HepG2 (cell line): ENCODE measurements around the gene PTTG1. TPM values are rescaled to one million over a fixed set of nuclear protein-coding genes. Genes with fewer than 3 reads are reported as not detected.

Experiments
- AKAP8 ChIP-seq: sonication (generic); formaldehyde crosslinking; IDR thresholded peaks from 2 replicates; pipeline ENCODE4 v1.5.1; 2020; ENCODE audit warnings: mild to moderate bottlenecking, missing genetic modification reagents
- CREB1 ChIP-seq, 2 experiments: fragments of 450-650 bp in 1 of 2; IDR thresholded peaks; 2 replicates each; pipeline ENCODE4 v1.6.1; 2016 to 2017; ENCODE audit warnings: control low read depth in 1 of 2, mild to moderate bottlenecking in 1 of 2, missing compliant biosample characterization in 1 of 2, missing genetic modification characterization in 1 of 2
- HNF1A ChIP-seq, 2 experiments: sonication (generic) in 1 of 2; formaldehyde crosslinking in 1 of 2; IDR thresholded peaks; 2 replicates each; pipeline versions ENCODE4 v1.4.0 to v1.6.1; 2016 to 2020; ENCODE audit warnings: borderline replicate concordance in 1 of 2, low read depth in 1 of 2, mild to moderate bottlenecking in 1 of 2, missing genetic modification reagents in 1 of 2
- IKZF1 ChIP-seq: fragments of 450-650 bp; IDR thresholded peaks from 2 replicates; pipeline ENCODE4 v1.7.1; 2016
- ISL2 ChIP-seq: sonication (generic); formaldehyde crosslinking; IDR thresholded peaks from 2 replicates; pipeline ENCODE4 v1.5.0; 2020; ENCODE audit warnings: missing genetic modification reagents
- MAX ChIP-seq: IDR thresholded peaks from 2 replicates; pipeline ENCODE4 v1.6.1; 2012; ENCODE audit warnings: inconsistent platforms
- NR2F6 ChIP-seq, 2 experiments: IDR thresholded peaks; 2 replicates each; pipeline ENCODE4 v1.6.1; 2016; ENCODE audit warnings: antibody characterized with exemption in 1 of 2, mild to moderate bottlenecking in 1 of 2
- RARA ChIP-seq: IDR thresholded peaks from 2 replicates; pipeline ENCODE4 v1.6.1; 2016; ENCODE audit warnings: missing genetic modification reagents, missing compliant biosample characterization
- SSRP1 ChIP-seq: IDR thresholded peaks from 2 replicates; pipeline ENCODE4 v1.6.1; 2016; ENCODE audit warnings: control low read depth
- TCF7 ChIP-seq: sonication (generic); IDR thresholded peaks from 2 replicates; pipeline ENCODE4 v1.6.1; 2016; ENCODE audit warnings: antibody characterized with exemption, low read depth
- THRA ChIP-seq: sonication (generic); formaldehyde crosslinking; IDR thresholded peaks from 2 replicates; pipeline ENCODE4 v1.4.0; 2020; ENCODE audit warnings: missing genetic modification reagents, borderline replicate concordance
- ZIK1 ChIP-seq: sonication (generic); formaldehyde crosslinking; IDR thresholded peaks from 2 replicates; pipeline ENCODE4 v1.5.0; 2020; ENCODE audit warnings: mild to moderate bottlenecking, low read depth, missing genetic modification reagents, borderline replicate concordance
- ZNF180 ChIP-seq: sonication (generic); formaldehyde crosslinking; IDR thresholded peaks from 2 replicates; pipeline ENCODE4 v1.4.0; 2020; ENCODE audit warnings: low read depth, missing genetic modification reagents, borderline replicate concordance
- ZNF276 ChIP-seq: sonication (generic); formaldehyde crosslinking; IDR thresholded peaks from 2 replicates; pipeline ENCODE4 v1.4.0; 2020; ENCODE audit warnings: mild to moderate bottlenecking, low read depth, missing genetic modification reagents
- ZNF451 ChIP-seq: sonication (generic); formaldehyde crosslinking; IDR thresholded peaks from 2 replicates; pipeline ENCODE4 v1.5.0; 2020; ENCODE audit warnings: mild to moderate bottlenecking, missing genetic modification reagents
- ZNF576 ChIP-seq: sonication (generic); formaldehyde crosslinking; IDR thresholded peaks from 2 replicates; pipeline ENCODE4 v1.4.0; 2020; ENCODE audit warnings: mild to moderate bottlenecking, missing genetic modification reagents
- ZNF780A ChIP-seq: sonication (generic); formaldehyde crosslinking; IDR thresholded peaks from 2 replicates; pipeline ENCODE4 v1.8.0; 2022; ENCODE audit warnings: mild to moderate bottlenecking, missing genetic modification reagents, moderate library complexity
- ZSCAN21 ChIP-seq: sonication (generic); formaldehyde crosslinking; IDR thresholded peaks from 2 replicates; pipeline ENCODE4 v1.8.0; 2022; ENCODE audit warnings: mild to moderate bottlenecking, missing genetic modification reagents, moderate library complexity, borderline replicate concordance
- ZSCAN29 ChIP-seq: sonication (generic); formaldehyde crosslinking; conservative IDR thresholded peaks from 2 replicates; pipeline ENCODE4 v1.4.0; 2020; ENCODE audit warnings: mild to moderate bottlenecking, missing genetic modification reagents
- polyA plus RNA-seq, 8 experiments: library from polyadenylated mRNA; depleted of rRNA in 3 of 8; stranded (reverse) in 7 of 8; unstranded in 1 of 8; fragments of >200 nt; fragmentation: Illumina TruSeq in 4 of 8; extraction: Trizol in 4 of 8; gene quantifications; 2 replicates each; pipeline versions ENCODE4 v1.2.1 to v1.2.3, GENCODE V29; 2011 to 2016; ENCODE audit warnings: low read depth in 4 of 8, missing spikeins in 1 of 8, mixed read lengths in 1 of 8; ENCODE audit not compliant: insufficient read depth in 1 of 8
- total RNA-seq, 5 experiments: library from RNA; depleted of rRNA; stranded (reverse); fragments of >200 nt; fragmentation: Illumina TruSeq; extraction: Trizol; gene quantifications; 2 replicates each; pipeline ENCODE4 v1.2.3, GENCODE V29; 2016; ENCODE audit warnings: low read depth in 1 of 5

PTTG1 gene
- total and polyA plus RNA-seq, 2 of the 13 experiments (the other 11 are each of a cell fraction or from before 2014, with no cell fraction given) = 102 to 161 TPM

GRCh38 chr5:160466889-160467554 is 45.4 kb downstream of the PTTG1 start (continued):
- TF ChIP-seq MAX (no peak), AKAP8 (CRISPR knock-in tag) (no peak), ZSCAN21 (CRISPR knock-in tag) (peak; percentile 56; the same call in 1 of the 2 replicates), THRA (CRISPR knock-in tag) (peak; percentile 60; the same call in 1 of the 2 replicates), ZNF780A (CRISPR knock-in tag) (0 out of 2 replicates have a peak, but pooled peaks have one; percentile 12), ZSCAN29 (CRISPR knock-in tag) (no peak), NR2F6 (IDR thresholded peaks at IDR 0.05) (peak; percentile 54), NR2F6 (CRISPR knock-in tag; IDR thresholded peaks at IDR 0.05) (peak; percentile 38; the same call in 1 of the 2 replicates), TCF7 (peak; percentile 70), ZNF576 (no peak), ZNF451 (CRISPR knock-in tag) (0 out of 2 replicates have a peak, but pooled peaks have one; percentile 15), CREB1 (IDR thresholded peaks at IDR 0.05) (no peak), CREB1 (CRISPR knock-in tag; IDR thresholded peaks at IDR 0.05) (0 out of 2 replicates have a peak, but pooled peaks have one; percentile 32), ZNF276 (CRISPR knock-in tag) (no peak), ZIK1 (CRISPR knock-in tag) (no peak), HNF1A (IDR thresholded peaks at IDR 0.05; ENCODE audit: low read depth) (peak; percentile 47; the same call in 1 of the 2 replicates), HNF1A (CRISPR knock-in tag; IDR thresholded peaks at IDR 0.05; ENCODE audit: borderline replicate concordance) (no peak), RARA (CRISPR knock-in tag) (peak; percentile 74), ZNF180 (no peak), SSRP1 (CRISPR knock-in tag) (peak; percentile 91), ISL2 (CRISPR knock-in tag) (peak; percentile 86), IKZF1 (no peak)
